Renal cortical epithelial cell (primary cell): Measurements from ENCODE around the gene MUC4. TPM values are rescaled to one million over a fixed set of nuclear protein-coding genes. Genes with fewer than 3 reads are reported as not detected.
"Not testable (repeated sequence)": the region's sequence is repeated elsewhere in the genome, so short reads cannot be mapped to it uniquely, and the experiment has no call there.

Source experiments
- DNase-seq: peaks from one replicate; pipeline ENCODE4 v3.0.0-alpha.2; 2011; ENCODE audit warnings: low read depth
- total RNA-seq: library from RNA; depleted of rRNA; stranded (reverse); fragments of >200 nt; gene quantifications from 2 replicates; pipeline ENCODE4 v1.2.3, GENCODE V29; 2014

Gene MUC4
- total RNA-seq, 1 donor from 2014 or later = 0.05 TPM

- no peak for DNase-seq
Observed at GRCh38 chr3:195810455-195810845, 1.3 kb downstream of the MUC4 start.

GRCh38 chr3:195809796-195810454 lies 1.8 kb downstream of the MUC4 start:
- DNase-seq = no peak

- DNase-seq = no peak
Observed at GRCh38 chr3:195809291-195809785, 2.4 kb downstream of the MUC4 start.

GRCh38 chr3:195808741-195809290 lies 2.9 kb downstream of the MUC4 start:
- no peak for DNase-seq

GRCh38 chr3:195807681-195808121 lies 4.0 kb downstream of the MUC4 start:
- no peak for DNase-seq

GRCh38 chr3:195806916-195807231 lies 4.9 kb downstream of the MUC4 start:
- DNase-seq = no peak

GRCh38 chr3:195806211-195806915 lies 5.4 kb downstream of the MUC4 start:
- DNase-seq = no peak

GRCh38 chr3:195805588-195805987 lies 6.1 kb downstream of the MUC4 start:
- DNase-seq = not testable (repeated sequence)

- no peak for DNase-seq
Observed at GRCh38 chr3:195805181-195805580, 6.5 kb downstream of the MUC4 start.

- DNase-seq = no peak
Observed at GRCh38 chr3:195803289-195803908, 8.3 kb downstream of the MUC4 start.

- no peak for DNase-seq
Observed at GRCh38 chr3:195802795-195803194, 8.9 kb downstream of the MUC4 start.

- DNase-seq = no peak
Observed at GRCh38 chr3:195802261-195802701, 9.4 kb downstream of the MUC4 start.

GRCh38 chr3:195801251-195802183 lies 10.2 kb downstream of the MUC4 start:
- DNase-seq = no peak

GRCh38 chr3:195800240-195800639 lies 11.5 kb downstream of the MUC4 start:
- DNase-seq = no peak

- no peak for DNase-seq
Observed at GRCh38 chr3:195796795-195797194, 14.9 kb downstream of the MUC4 start.

- DNase-seq = no peak
Observed at GRCh38 chr3:195794708-195795107, 17.0 kb downstream of the MUC4 start.

- not testable (repeated sequence) for DNase-seq
Observed at GRCh38 chr3:195792621-195793020, 19.1 kb downstream of the MUC4 start.

- DNase-seq = no peak
Observed at GRCh38 chr3:195790901-195791300, 20.8 kb downstream of the MUC4 start.

GRCh38 chr3:195788711-195789581 lies 22.8 kb downstream of the MUC4 start:
- DNase-seq = no peak

- DNase-seq = not testable (repeated sequence)
Observed at GRCh38 chr3:195785781-195786405, 25.8 kb downstream of the MUC4 start.
